Gastroesophageal sphincter (tissue), 3 donors: ENCODE measurements around the gene ASIC4.

Source experiments
- CTCF ChIP-seq, 4 experiments: fragments of 200-600 bp in 2 of 4; fragments of 450-650 bp in 2 of 4; sonication (generic) in 1 of 4; IDR thresholded peaks; one replicate each; pipeline ENCODE4 v1.5.1; 2017 to 2019; ENCODE audit warnings: antibody characterized with exemption in 4 of 4, mild to moderate bottlenecking in 2 of 4, moderate library complexity in 2 of 4
- EP300 ChIP-seq: sonication (generic); formaldehyde crosslinking; IDR thresholded peaks from one replicate; pipeline ENCODE4 v1.6.1; 2017; ENCODE audit warnings: antibody characterized with exemption, mild to moderate bottlenecking

- TF ChIP-seq EP300 (no peak), CTCF (IDR thresholded peaks at IDR 0.05) (no peak)
Measured at GRCh38 chr2:219581346-219581745, 67.1 kb downstream of the ASIC4 start.
